Epithelial cell of esophagus (primary cell): ENCODE results near the gene SERPINB8.

Experiments used
- DNase-seq: peaks from one replicate; pipeline ENCODE4 v3.0.0; 2010; ENCODE audit warnings: low read depth
- H3K4me3 ChIP-seq: 2 replicates; pipeline ENCODE4 v1.5.1; 2011; ENCODE audit warnings: mild to moderate bottlenecking, low read length, control low read depth
- CTCF ChIP-seq: IDR thresholded peaks from 2 replicates; pipeline ENCODE4 v1.5.1; 2011; ENCODE audit warnings: low read depth, mild to moderate bottlenecking, low read length, control low read depth, inconsistent platforms; ENCODE audit not compliant: insufficient read depth; ENCODE audit errors: missing control alignments

The SERPINB8 gene

DNA sequence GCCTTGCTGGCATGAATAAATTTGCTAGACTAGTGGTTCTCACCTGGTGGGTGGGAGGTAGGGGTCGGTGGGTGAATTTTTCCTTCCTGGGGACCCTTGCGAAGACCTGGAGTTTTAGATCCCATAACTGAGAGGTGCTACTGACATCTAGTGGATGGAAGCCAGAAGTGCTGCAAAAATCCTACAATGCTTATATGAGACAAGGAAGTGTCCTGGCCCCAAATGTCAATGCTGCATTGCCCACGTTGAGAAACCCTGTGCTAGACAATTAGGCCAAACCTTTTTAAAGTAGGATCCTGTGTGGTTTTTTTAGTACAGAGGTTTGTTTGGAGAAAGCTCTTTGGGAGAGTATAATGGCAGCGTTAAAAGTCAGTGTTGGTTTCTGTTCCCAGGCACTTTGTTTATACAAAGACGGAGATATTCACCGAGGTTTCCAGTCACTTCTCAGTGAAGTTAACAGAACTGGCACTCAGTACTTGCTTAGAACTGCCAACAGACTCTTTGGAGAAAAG lies 9.6 kb downstream of the SERPINB8 start:
- DNase-seq = peak; percentile 33
- H3K4me3 ChIP-seq = no peak overlapping the region
- peak; percentile 76 for TF ChIP-seq CTCF

DNA sequence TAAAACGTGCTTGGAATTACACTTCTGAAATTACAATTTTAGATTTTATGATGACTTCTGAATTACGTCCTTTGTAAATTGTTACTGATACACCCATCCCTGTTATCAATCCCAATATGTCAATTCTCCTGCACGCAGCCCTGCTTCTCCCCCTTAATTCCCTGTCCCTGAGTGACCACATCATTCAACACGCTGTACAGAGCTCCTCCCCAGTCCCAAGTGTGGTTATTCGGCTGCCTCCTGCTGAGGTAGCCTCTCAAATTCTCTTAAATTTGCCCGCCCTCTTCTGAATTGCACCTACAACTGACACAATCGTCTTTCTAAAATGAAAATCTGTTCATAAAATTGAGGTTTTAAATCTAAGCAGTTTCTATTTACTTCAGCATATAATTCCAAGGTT lies 10.1 kb downstream of the SERPINB8 start:
- H3K4me3 ChIP-seq = no peak overlapping the region
- TF ChIP-seq CTCF = no peak
- no peak for DNase-seq

- TF ChIP-seq CTCF = no peak
- H3K4me3 ChIP-seq = no peak overlapping the region
- DNase-seq = no peak
Measured at GRCh38 chr18:63980896-63981460, 11.1 kb downstream of the SERPINB8 start.

DNA sequence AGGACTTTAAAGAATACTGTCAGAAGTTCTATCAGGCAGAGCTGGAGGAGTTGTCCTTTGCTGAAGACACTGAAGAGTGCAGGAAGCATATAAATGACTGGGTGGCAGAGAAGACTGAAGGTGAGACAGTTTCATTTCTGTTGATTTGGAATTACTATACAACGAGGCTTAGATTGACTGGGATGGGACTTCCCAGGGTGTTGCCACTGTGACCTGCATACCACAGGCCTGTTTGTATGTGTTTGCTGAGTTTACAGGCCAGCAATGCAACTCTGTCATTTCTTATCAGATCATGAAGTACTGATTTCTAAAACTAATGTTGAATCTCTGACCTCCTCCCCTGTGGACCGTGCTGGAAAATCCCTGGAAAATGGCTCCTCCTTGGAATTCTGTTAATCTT lies 11.8 kb downstream of the SERPINB8 start:
- no peak for DNase-seq
- H3K4me3 ChIP-seq = no peak overlapping the region
- no peak for TF ChIP-seq CTCF

DNA sequence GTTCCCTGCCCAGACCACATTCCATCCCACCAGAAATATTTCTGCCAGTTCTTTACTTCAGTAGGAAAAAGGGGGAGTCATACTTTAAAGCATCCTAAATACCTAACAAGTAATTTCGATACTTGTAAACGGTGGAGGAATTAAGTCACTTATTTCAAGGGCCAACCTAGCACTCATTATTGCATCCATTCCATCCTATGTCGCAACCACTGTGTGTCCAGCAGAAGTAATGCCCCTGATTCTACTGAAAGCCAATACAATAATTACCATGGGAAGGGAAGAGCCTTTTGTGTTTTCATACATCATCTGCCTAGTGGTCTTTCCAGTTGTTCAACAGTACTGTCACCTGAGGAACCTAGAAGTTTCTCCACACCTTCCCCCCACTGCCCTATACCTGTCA lies 12.5 kb downstream of the SERPINB8 start:
- DNase-seq = no peak
- no peak for TF ChIP-seq CTCF
- no peak overlapping the region for H3K4me3 ChIP-seq

- TF ChIP-seq CTCF = no peak
Measured at GRCh38 chr18:63986885-63987284, 17.0 kb downstream of the SERPINB8 start.

DNA sequence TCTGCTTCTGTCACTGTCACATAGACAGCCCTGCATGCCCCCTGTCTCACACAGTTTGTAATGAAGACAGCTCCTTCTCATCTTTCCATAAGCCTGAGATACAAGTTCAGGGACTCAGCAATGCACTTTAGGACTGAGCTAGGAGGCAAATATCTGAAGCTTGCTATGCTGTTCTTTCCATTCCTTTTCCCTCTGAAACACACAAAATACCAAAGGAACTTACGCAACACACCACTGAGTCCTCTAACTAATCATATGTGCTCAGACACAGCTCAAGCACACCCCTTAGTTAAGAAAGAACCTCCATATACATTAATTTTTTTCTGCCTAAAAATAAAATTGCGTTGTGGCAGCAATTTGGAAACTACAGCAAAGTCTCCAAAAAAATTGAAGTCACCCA lies 17.9 kb downstream of the SERPINB8 start:
- TF ChIP-seq CTCF = no peak

More at GRCh38 chr18:63986885-63987284, 17.0 kb downstream of the SERPINB8 start:
- no peak for DNase-seq
- H3K4me3 ChIP-seq = no peak overlapping the region

More for the DNA sequence above, 17.9 kb downstream of the SERPINB8 start:
- no peak for DNase-seq
- no peak overlapping the region for H3K4me3 ChIP-seq
